Brain pericyte (primary cell): ENCODE measurements around the gene VSIR.

Experiments used
- DNase-seq: peaks from one replicate; pipeline ENCODE4 v3.0.0-alpha.2; 2012; ENCODE audit warnings: low read depth, low spot score

Gene VSIR

DNA sequence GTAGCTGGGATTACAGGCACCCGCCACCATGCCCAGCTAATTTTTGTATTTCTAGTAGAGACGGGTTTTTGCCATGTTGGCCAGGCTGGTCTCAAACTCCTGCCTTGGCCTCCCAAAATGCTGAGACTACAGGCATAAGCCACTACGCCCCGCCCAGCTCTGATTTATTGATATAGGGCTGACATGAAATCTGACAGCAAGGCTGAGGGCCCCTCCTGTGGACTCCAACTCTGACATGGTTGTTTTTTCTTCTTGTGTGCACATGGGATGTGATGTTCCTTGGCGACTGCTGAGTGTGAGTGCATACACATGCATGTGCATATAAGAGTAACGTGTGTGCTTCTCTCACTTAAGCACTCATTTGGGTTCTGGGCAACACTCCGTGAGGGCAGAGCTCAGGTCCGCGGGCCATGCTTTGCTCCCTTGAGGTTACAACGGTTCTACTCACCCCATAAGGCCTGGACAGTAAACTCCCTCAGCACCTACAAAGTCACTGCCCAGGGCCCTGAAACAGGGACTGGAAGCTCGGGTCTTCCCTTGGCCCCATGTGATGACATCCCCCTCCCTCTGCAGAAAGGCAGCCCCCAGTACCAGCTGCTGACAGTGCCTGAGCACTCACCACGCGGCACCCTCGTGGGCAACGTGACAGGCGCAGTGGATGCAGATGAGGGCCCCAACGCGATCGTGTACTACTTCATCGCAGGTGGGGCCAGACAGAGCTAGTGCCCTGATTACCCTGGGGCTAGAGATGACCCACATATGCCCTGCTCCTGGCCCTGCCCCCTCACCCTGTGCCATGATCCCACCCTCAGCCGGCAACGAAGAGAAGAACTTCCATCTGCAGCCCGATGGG is 33.6 kb upstream of the VSIR start:
- no peak for DNase-seq

DNA sequence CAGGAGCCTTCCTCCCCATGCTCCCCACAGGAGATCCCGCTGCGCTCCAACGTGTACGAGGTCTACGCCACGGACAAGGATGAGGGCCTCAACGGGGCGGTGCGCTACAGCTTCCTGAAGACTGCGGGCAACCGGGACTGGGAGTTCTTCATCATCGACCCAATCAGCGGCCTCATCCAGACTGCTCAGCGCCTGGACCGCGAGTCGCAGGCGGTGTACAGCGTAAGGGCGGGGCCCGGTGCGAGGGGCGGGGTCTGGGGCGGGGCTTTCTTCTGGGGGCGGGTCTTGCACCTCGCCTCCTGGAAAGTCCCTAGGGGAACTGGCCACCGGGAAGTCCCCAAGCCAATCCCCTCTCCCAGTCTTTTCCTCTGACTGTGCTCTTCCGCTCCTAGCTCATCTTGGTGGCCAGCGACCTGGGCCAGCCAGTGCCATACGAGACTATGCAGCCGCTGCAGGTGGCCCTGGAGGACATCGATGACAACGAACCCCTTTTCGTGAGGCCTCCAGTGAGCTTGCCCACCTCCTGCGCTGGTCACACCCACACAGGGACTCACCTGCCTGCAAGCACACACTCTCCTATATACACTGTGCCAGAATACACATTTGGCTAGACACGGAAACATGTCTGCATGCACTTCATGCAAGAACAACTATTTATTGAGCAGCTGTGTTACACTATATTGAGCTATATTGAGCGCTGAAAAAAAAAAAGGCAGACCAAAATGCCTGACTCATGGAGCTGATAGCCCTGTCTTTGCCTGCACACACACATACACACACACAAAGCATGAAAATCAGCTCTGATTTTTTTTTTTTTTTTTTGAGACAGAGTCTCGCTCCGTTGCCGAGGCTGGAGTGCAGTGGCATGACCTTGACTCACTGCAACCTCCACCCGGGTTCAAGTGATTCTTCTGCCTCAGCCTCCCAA is 32.7 kb upstream of the VSIR start:
- DNase-seq = no peak

DNA sequence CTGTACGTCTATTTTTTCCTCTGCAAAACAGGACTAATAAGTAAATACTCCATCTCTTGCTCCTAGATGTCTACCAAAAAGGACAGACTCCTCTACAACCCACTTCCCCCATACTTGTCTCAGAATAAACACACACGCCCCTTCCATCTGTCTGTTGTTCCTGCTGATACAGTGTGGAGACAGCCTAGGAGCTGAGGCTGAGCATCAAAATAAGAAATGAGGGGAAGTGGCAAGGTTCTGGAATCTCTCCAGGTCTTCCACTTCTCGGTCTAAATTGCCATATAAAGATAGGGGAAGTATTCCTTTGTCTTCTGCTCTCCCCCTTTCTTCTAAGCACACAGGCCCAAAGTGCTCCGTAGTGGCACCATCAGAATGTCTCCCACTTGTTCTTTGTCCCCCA is 30.8 kb upstream of the VSIR start:
- DNase-seq = no peak

DNA sequence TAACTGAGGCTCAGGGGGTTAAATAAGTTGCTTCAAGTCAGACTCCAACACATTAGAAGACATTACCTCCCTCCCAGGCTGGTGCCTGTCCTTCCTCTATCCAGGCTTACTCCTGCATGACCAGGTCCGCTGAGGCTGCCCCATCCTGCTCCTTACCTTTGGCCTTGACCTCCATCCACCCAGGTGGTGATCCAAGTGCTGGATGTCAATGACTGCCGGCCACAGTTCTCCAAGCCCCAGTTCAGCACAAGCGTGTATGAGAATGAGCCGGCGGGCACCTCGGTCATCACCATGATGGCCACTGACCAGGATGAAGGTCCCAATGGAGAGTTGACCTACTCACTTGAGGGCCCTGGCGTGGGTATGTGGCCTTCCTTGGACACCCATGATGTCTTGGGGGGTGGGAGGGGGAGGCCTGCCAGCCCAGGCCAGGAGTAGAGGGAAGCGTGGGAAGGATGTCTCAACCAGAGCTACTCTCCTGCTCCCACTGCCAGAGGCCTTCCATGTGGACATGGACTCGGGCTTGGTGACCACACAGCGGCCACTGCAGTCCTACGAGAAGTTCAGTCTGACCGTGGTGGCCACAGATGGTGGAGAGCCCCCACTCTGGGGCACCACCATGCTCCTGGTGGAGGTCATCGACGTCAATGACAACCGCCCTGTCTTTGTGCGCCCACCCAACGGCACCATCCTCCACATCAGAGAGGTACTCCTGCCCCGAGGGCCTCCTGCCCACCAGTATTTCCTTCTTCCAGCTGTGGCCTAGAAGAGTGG is 29.6 kb upstream of the VSIR start:
- DNase-seq = no peak

DNA sequence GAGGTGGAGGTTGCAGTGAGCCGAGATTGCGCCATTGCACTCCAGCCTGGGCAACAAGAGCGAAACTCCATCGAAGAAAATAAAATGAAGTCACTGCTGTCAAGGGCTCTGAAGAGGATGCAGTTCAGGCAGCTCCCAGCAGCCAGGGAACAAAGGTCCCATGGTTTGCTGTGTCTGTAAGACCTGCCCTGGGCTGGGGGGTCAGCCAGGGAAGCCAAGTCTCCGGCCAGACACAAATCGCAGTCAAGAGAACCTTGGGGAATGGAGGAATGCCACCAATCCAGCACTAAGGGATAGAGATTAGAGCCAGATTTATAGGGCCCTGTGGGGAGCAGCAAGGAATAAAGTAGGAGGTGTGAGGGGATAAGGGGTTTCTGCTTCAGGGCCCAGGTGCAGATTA is 28.9 kb upstream of the VSIR start:
- no peak for DNase-seq

DNA sequence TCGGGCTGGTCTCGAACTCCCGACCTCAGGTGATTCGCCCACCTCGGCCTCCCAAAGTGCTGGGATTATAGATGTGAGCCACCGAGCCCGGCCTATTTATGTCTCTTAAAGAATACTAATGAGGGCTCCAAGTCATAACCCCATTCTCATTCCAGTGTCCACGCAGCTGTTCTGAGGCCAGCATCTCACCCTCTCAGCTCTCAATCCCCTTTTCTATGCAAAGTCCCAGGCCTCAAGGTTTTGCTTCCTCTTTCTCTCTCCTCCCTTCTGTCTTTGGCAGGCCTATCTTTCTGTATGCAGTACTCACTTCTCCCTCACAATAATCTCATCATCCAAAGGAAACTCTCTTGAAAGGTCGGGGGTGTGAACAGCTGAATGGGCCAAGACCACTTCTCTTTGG is 28.0 kb upstream of the VSIR start:
- no peak for DNase-seq

DNA sequence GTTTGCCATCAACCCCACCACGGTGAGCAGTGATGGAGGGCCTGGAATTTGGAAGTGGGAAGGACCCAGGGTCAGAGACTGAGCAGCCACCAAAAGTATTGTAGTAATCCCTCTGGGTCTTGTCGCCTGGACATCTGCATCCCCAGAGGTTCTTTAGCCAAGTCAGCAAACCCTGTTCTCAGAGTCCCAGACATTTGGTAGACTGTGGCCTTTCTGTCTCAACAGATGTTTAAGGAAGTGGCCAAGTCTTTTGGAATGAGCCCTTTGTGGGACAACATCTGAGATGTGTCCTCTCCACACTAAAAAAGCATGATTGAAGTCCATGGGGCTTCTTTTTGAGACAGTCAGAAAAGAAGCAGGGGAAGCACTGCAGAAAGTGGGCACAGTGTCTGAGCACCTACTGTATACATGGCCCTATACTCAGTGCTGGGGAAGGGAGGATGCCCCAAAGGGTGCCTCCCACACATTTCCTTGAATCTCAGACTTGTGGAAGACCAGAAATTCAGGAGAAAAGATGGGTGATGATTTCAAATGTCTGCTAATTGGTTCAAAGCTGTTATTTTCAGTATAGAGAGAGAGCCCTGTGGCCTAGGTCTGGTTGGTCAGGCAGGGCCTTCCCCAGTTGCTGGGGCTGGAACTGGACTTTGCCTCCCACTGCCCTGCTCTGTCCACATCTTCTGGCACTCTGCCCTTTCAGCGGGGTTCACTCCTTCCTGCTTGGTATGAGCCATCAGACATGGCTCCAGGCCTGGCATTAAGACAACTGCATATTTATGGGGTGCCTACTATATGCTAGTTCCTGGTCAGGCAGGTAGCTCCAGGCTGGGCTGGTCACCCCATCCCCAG is 26.5 kb upstream of the VSIR start:
- DNase-seq = no peak

DNA sequence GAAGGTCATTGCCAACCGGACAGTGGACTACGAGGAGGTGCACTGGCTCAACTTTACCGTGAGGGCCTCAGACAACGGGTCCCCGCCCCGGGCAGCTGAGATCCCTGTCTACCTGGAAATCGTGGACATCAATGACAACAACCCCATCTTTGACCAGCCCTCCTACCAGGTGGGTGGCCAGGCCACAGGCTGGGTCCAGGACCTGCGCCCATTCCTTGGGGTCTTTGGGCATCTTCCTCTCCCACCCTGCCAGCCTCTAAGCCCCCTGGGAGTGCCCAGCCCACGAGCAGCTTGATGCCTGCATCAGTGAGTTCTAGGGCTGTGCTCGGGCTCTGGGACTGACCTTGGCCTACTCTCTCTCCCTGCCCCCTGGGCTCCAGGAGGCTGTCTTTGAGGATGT is 25.8 kb upstream of the VSIR start:
- no peak for DNase-seq

DNA sequence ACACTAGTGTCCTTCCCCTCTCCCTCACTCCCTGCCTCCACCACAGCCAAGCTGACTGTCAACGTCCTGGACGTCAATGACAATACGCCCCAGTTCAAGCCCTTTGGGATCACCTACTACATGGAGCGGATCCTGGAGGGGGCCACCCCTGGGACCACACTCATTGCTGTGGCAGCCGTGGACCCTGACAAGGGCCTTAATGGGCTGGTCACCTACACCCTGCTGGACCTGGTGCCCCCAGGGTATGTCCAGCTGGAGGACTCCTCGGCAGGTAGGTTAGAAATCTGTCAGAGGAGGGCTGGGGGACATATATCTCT is 24.9 kb upstream of the VSIR start:
- DNase-seq = no peak

DNA sequence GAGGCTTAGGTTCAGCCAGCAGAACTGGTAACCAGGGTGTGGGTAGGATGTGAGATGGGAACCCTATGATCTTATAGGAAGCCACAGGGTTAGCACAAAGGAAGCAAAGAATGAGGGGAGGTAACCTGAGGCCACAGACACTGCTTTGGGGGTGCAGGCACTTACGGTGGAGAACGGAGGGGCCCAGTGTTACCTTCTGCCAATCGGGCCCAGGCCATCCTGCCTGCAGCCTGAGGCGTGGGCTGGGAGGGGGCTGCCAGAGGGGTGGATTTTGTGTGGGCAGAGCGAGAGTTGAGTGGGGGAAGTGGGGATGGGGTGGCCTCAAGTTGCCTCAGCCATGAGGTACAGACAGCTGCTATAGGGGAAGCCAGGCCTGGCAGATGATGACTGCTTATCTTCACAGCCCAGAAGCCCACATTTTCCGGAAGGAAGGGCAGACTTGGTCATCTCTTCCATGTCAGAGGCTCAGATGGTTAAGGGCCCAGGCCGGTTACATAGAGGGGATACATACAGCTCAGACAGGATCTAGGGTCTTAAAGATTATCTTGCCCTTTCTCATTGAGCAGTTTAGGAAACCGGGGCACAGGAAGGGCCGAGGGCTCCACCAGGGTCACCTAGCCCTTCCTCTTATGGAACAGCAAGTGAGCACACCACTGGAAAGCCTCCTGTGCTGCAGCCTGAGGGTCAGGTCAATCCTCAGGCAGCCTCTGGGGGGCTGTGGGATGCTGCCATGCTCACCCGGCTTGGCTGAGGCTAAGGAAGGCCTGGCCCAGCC is 24.4 kb upstream of the VSIR start:
- DNase-seq = no peak

DNA sequence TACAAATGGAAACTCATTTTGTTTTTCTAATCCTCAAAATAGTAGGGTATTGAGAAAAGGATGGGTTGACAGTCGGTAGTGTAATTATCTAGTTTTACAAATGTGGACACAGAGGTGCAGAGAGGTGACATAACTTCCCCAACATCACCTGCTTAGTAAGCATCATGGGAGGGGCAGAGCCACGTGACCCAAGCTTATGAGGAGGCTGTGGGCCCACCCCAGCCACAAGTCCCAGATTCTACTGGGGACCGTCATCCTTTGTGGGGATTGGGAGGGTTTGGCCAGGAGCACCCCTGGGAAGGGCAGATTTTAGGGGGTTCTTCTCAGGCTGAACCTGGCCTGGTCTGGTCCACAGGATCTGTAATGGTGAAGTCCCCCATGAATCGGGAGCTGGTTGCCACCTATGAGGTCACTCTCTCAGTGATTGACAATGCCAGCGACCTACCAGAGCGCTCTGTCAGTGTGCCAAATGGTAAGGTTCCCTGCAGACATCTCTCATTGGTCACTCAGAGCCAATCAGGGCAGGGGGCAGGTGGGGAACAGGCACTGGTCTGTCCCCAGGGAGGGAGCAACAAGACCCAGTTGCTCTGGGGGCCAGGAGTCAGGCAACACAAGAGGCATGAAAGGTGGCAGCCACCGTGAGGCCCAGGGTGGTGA is 23.6 kb upstream of the VSIR start:
- DNase-seq = no peak

DNA sequence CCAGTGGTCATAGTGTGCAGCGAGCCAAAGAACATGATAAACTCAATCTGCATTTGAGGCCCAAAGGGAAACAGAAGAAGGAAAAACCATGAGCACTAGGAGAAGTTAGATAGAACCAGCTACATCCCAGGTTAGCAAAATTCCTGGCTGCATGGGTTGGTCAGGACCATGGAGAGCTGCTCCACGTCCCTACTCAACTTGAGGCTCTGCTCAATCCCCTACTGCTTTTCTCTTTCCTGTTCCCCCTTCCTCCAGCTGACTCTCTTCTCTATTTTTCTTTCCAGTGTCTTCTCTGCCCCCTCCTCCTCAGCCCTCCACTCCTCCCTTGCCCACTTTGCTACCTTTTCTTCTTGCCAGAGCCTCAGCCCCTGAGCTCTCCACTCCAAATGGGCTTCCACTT is 21.9 kb upstream of the VSIR start:
- no peak for DNase-seq

DNA sequence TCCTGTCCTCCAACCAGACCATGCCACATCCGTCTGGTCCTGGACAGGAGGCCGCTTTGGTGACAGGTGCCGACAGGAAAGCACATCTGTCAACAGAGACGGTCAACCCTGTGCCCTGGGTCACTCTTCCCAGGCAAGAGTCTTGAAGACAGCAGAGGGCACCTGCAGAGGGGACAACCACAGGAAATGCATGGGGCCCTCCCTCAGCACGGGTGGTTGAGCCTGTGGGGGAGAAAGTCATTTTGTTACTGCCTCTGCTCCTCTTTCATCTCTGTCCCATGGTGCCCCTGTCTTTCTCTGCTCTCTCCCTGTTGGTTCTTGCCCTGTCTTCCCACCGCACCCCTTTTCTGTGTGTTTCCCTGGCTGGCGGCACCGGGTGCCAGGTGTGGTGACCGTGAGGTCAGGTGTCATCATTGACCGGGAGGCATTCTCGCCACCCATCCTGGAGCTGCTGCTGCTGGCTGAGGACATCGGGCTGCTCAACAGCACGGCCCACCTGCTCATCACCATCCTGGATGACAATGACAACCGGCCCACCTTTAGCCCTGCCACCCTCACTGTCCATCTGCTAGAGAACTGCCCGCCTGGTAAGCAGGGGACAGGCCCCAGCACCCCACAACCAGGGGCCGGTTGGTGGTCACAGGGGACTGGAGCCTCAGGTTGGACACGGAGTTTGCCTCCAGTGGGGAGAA is 17.6 kb upstream of the VSIR start:
- DNase-seq = no peak

DNA sequence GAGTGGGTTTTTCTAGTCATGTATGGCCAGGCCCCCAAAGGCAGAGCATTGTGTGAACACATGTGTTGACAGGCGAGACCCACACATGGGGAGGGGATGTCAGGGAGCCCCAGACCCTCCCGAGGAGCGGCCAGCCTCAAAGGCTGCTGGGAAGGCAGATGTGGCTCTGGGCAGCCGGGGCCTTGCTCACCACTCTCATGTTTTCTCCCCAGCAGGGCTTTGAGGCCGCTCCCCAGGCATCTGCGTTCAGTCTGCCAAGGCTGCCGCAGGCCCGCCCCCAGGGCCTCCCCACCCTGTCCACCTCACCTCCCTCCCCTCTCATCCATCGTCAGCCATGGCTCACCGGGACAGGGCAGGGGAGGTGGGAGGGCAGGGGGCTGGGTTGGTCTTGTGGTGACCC is 16.6 kb upstream of the VSIR start:
- DNase-seq = no peak

DNA sequence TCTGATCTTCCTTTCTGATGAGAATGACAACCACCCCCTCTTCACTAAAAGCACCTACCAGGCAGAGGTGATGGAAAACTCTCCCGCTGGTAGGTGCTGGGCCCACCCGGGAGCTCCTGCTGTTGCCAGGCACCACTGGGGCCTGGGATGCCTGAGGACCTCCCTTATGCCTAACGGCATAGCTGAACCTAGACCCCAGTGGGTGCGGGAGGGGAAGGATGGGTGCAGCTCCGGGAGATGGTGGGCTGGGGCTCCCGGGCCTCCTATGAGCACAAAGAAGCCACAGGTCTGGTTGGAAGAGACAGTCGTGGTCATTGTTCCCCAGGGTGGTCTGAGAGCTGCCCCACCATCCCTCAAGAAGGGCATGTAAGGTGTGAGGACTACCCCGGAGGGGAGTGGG is 15.6 kb upstream of the VSIR start:
- no peak for DNase-seq

DNA sequence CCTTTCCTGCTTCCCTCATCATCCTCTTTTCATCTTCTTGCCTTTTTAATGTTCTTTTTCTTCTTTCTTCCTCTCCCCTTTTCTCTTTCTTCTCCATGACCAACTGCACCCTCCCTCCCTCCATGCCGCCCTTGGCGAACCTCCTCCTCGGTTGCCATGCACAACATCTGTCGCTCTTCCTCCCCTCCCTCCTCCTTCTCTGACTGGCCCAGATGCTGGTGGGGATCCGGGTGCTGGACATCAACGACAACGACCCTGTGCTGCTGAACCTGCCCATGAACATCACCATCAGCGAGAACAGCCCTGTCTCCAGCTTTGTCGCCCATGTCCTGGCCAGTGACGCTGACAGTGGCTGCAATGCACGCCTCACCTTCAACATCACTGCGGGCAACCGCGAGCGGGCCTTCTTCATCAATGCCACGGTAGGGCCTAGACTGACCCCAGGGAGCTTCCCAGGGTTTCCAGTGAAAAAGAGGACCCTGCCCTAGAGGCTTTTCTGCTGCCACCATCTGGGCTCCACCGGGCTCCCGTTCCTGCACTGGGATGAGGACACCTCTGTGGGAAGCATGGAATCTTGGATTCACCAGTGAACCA is 11.5 kb upstream of the VSIR start:
- DNase-seq = no peak

DNA sequence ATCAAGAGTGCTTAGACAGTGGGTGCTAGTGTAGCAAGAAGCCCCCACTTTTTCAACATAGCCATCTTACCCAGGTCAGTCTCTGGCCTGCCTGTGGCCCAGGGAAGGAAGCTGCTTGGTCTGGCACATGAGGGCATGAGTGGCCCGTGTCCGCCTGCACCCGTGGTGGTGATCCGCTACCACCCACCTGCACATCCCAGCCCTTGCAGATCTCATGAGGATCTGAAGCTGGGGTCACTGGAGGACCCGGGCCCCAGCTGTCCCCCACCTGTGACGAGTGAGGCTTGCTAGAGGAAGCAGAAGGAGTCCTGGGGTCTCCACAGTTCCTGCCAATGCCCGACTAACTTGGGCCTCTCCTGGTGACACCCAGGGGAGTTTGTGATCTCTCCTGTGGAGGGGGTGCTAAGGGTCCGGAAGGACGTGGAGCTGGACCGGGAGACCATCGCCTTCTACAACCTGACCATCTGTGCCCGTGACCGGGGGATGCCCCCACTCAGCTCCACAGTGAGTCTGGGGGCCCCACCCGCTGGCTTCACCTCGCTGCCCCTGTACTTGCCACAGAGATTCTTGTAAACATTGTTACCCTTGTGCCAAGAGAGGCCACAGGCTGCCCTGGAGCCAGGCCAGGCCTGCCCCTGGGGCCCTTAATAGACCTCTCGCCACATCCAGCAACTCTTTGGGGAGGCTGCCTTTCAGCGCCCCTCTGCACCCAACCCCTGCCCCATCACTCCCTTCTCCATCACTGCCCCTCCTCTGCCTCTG is 10.8 kb upstream of the VSIR start:
- no peak for DNase-seq

DNA sequence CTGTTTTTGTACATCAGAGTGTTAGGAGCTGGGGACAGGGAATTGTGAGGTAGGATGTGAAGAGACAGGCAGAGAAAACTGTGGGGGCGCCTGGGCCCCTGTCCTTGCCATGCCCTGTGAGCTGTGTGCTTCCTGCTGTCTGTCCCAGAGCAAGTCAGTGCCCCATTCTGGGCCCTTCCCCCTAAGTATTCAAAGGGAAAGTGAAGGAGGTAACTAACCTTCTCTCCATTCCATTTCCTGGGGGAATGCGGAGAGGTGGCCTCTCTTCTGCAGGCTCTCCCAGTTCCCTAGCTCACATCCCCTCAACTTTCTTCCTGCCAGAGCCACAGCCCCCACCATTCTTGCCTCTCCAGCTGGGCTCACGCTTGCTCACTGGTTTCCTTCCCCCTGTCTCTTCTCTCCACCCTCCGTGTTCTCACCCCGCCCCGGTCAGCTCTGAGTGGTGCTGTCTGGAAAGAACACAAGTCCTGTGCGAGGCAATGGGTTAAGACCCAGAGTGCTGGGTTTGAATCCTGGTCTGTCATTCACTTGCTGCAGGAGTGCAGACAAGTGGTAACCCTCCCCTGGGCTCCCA is 9.7 kb upstream of the VSIR start:
- no peak for DNase-seq
